HT1080 (cell line): ENCODE data around the gene EHBP1L1. TPM values are rescaled to one million over a fixed set of nuclear protein-coding genes. Genes with fewer than 3 reads are reported as not detected.

ENCODE experiments used
- DNase-seq: peaks from one replicate; pipeline ENCODE4 v3.0.0-alpha.2; 2015; ENCODE audit warnings: low read depth
- total RNA-seq: library from RNA; depleted of rRNA; stranded (reverse); fragments of >200 nt; shearing (Covaris generic); gene quantifications from 2 replicates; pipeline ENCODE4 v1.2.3, GENCODE V29; 2014

EHBP1L1 gene
- total RNA-seq, 1 experiment from 2014 or later = 65.5 TPM

GRCh38 chr11:65613091-65613928, 37.5 kb downstream of the EHBP1L1 start:
- DNase-seq = no peak

DNA sequence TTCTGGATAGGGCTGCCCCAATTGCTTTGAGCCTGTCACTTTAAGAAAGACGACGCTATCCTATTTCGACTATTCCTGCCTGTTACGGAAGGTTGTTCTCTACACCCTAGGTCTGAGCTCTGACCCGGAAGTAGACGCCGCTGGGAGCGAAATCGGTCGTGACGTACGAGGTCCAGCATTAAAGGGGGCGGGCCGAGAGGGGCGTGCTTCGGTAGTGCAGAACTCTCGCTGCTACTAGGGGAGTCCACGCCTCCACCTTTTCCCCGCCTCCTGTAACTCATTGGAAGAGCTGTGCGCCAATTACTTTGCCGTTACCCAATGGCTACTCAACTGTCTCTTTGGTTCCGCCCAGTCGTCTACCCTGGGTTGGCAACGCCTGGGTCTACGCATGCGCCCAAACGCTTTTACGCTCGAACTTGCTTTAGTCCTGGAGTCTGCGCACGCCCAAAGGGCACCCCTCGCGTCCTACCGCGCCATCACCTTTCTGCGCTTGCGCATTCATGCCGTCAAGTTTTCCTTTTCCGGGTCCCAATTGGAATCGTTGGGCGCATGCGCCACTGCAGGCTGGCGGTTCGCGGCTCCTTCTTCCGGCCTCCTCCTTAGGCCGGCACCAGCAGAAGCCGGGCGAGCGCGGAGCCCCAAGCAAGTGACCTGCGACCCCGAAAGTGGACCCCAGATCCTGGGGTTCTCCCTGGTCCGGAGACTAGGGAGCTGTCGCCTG, 39.5 kb downstream of the EHBP1L1 start, which contains the start of gene PCNX3:
PCNX3 (plus strand) TSS at position 548 of the 721 bp plus-strand sequence. CDS start 536 bp downstream, outside the sequence.
- peak; percentile 100 for DNase-seq

DNA sequence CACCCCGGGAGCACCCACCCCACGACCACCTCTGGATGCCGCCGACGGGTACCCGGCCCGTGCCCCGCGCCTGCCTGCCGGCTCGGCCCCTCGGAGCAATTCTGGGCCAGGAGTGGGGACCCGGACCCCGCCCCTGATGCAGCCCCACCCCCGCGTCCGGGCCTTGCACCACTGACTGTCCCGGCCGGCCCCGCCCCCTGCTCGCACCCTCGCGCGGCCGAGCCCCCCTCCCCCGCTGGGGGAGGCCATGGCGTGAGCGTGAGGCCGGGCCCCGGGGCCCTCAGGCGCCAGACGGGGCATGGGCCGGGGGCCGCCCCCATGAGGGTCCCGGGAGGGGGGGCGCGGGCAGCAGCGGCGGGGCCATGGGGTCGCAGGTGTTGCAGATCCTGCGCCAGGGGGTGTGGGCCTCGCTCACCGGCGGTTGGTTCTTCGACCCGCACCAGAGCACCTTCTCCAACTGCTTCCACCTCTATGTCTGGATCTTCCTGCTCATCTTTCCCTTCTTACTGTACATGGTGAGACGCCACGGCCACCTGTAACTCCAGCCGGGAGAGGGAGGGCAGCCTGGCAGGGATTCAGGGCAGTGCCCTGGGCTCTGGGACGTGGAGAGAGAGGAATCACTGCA, 40.2 kb downstream of the EHBP1L1 start:
- no peak for DNase-seq

DNA sequence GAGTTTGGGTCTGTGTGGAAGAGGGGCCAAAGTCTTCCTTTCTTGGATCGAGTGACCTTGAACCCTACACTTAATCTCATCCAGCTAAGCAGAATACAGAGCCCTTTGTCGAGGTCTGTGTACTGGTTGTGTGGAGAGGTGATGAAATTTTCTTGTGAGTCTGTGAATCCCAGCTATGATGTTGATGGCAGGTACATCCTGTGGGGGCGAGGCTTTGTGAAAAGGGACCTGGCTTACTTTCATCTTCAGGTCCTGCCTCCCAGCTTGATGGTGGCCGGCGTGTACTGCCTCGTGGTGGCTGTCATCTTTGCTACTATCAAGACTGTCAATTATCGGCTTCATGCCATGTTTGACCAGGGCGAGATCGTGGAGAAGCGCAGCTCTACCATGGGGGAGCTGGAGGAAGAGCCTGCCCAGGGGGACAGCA, 40.7 kb downstream of the EHBP1L1 start:
- no peak for DNase-seq

- no peak for DNase-seq
These were observed 41.4 kb downstream of the EHBP1L1 start for GRCh38 chr11:65617136-65617850.

GRCh38 chr11:65617990-65618751, 42.3 kb downstream of the EHBP1L1 start:
- no peak for DNase-seq

GRCh38 chr11:65618763-65619162, 42.9 kb downstream of the EHBP1L1 start:
- DNase-seq = no peak

- DNase-seq = no peak
These were observed 43.6 kb downstream of the EHBP1L1 start for GRCh38 chr11:65619281-65619928.

GRCh38 chr11:65620666-65621065, 44.8 kb downstream of the EHBP1L1 start:
- DNase-seq = no peak

- no peak for DNase-seq
These were observed 45.6 kb downstream of the EHBP1L1 start for GRCh38 chr11:65621460-65621859.

DNA sequence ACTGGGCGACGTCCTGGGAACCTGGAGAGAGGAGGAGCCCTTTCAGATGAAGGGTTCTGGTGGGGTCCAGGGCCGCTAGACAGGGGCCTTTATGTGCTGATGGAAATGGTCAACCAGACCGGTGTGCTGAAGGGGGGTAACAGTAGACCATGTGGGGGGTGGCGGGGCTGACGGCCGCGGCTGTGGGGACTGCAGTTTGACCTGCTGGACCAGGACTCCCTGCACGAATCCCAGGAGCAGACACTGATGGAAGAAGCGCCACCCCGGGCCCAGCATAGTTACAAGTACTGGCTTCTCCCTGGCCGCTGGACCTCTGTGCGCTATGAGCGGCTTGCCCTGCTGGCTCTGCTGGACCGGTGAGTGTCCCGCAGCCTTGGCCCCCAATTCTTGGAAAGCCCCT, 46.2 kb downstream of the EHBP1L1 start:
- no peak for DNase-seq

DNA sequence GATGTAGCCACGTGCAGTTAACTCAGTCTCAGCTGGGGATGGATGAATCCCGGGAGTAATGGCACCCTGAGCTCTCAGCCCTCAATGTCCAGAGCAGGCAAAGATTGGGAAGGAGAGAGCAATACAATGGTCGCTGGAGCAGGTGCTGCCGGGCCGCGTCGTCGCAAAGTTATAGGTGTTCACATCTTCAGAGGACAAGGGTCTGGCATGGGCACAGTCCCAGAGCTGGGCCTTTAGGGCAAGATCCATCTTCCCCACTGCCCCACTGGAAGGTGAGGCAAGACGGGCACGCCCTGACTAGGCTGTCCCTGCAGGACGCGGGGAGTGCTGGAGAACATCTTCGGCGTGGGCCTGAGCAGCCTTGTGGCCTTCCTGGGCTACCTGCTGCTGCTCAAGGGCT, 47.3 kb downstream of the EHBP1L1 start:
- no peak for DNase-seq

GRCh38 chr11:65623852-65624616, 48.2 kb downstream of the EHBP1L1 start:
- no peak for DNase-seq

- DNase-seq = no peak
These were observed 49.2 kb downstream of the EHBP1L1 start for GRCh38 chr11:65624931-65625627.

DNA sequence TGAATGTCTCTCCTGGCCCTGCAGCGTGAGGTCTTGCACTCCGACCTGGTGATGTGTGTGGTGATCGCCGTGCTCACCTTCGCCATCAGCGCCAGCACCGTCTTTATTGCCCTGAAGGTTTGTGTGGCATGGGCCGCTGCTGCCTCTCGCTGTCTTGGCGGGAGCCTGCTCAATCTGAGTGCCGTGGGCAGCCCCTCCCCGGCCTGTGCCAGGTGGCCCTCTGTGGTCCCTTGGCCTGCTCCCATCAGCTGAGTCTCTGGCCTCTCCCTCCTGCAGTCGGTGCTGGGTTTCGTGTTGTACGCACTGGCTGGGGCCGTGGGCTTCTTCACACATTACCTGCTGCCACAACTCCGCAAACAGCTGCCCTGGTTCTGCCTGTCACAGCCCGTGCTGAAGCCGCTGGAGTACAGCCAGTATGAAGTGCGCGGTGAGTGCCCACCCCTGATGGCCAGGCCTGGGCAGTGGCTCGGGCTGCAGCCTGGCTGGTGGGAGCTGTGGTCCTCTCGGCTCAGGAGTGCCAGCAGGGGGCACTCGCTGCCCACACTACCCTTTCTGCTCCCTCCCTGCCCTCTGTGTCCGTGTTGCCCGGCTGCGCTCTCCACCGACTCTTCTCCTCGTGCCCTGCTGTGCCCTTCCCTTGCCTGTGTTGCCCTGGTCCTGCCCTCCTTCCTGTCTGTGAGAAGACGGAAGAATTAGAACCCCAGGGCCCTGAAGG, 49.9 kb downstream of the EHBP1L1 start:
- DNase-seq = peak; percentile 58

DNA sequence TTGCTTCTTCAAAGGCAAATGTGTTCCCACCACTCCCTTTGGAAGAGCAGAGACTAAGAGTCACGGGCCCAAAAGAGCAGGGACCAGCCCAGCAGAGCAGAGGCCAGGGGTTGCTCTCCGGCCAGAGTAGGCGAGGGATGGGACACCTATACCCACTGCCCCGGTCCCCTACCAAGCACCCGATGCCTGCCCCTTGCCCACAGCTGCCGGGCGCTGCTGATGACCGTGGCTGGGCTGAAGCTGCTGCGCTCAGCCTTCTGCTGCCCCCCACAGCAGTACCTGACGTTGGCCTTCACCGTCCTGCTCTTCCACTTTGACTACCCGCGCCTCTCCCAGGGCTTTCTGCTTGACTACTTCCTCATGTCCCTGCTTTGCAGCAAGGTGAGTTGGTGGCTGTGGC, 51.3 kb downstream of the EHBP1L1 start:
- DNase-seq = no peak

- no peak for DNase-seq
These were observed 53.7 kb downstream of the EHBP1L1 start for GRCh38 chr11:65629579-65629978.

GRCh38 chr11:65630215-65630614, 54.4 kb downstream of the EHBP1L1 start:
- no peak for DNase-seq
